Measurements from ENCODE around the gene CDC42.

Gene CDC42

DNA sequence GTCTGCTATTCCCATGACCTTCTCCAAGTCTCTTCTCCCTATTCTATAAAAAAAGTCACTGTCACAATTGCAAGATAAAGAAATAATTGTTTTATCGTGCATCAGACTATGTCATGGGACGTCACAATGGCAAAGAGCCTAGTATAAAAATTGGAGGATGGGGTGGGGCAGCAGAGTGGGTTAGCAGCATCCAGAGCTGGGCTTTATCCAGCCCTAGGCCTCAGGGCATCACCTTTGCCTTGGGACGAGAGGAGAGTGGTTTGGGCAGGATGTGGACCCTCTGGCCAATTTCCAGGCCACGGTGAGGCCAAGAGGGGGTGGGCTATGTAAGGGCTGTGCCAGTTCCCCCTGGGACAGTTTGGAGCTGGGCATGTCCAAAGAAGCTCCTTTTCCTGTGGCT is 64.7 kb downstream of the CDC42 start:
- TF ChIP-seq, protein P1, sequence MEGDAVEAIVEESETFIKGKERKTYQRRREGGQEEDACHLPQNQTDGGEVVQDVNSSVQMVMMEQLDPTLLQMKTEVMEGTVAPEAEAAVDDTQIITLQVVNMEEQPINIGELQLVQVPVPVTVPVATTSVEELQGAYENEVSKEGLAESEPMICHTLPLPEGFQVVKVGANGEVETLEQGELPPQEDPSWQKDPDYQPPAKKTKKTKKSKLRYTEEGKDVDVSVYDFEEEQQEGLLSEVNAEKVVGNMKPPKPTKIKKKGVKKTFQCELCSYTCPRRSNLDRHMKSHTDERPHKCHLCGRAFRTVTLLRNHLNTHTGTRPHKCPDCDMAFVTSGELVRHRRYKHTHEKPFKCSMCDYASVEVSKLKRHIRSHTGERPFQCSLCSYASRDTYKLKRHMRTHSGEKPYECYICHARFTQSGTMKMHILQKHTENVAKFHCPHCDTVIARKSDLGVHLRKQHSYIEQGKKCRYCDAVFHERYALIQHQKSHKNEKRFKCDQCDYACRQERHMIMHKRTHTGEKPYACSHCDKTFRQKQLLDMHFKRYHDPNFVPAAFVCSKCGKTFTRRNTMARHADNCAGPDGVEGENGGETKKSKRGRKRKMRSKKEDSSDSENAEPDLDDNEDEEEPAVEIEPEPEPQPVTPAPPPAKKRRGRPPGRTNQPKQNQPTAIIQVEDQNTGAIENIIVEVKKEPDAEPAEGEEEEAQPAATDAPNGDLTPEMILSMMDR (IDR thresholded peaks at IDR 0.05; ENCODE audit: extremely low read depth, insufficient read depth, missing control alignments): no peak
- no peak for DNase-seq (ENCODE audit: low spot score)
- in situ Hi-C loops (cut with MboI; ENCODE audit: low pct_unique_long_range_greater_than_20kb, low sequenced_read_pairs, unreplicated experiment): loop anchor here (25.0 kb wide), 1 partner anchor 295 kb away; no protein-coding TSS in a partner anchor

DNA sequence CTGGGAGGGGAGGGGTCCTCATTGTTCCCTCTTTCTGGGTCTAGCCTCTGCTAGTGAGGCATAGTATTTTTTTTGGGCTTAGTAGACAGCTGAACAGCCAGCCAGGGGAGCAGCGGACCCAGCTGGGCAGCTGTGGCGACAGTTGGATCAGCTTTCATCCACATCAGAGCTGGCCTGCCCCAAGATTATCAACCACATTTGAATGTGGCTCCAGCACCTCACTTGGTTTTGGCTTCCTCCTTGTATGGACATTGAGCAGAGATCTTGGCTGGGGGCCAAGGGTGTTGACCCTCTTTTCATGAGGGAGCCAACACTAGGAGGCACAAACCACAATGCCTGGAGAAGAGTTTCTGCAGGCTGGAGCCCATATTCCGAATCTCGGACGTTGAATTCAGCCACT is 65.3 kb downstream of the CDC42 start:
- no peak for DNase-seq (ENCODE audit: low spot score)
- in situ Hi-C loops (cut with MboI; ENCODE audit: low pct_unique_long_range_greater_than_20kb, low sequenced_read_pairs, unreplicated experiment): loop anchor here (25.0 kb wide), 1 partner anchor 294 kb away; no protein-coding TSS in a partner anchor

DNA sequence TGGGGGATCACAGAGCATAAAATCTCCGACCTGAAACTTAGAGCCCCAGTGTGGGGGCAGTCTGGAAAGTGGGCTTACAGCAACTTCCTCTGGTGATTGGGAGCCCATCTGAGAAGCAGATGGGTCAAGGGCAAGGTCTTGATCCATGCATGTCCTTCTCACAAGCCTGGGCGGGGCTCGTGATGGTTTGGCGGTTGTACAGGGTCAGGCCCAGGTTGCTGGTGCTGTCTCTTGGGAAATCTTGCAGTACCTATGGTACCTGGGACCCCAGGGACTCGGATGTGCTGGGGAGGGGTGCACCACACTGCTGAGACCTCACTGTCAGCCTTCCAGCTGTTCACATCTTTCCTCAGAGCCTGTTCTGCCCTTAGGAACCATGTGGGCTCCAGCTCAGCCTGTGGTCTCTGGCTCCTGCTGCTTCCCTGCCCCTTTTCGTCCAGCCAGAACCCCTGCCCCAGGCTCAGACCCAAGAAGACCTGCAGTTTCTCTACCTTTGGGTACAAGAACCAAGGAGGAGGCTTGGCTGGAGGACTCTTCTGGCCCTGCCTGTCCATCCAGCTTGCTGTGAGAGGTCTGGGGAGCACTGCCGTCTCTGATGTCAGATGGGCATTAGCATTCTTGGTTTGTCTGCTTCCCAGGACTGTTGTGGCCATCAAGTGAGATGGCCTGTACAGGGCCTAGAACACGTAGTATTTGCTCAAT is 65.9 kb downstream of the CDC42 start:
- TF ChIP-seq, protein P1 (IDR thresholded peaks at IDR 0.05; ENCODE audit: extremely low read depth, insufficient read depth, missing control alignments): no peak
- no peak for DNase-seq (ENCODE audit: low spot score)
- in situ Hi-C loops (cut with MboI; ENCODE audit: low pct_unique_long_range_greater_than_20kb, low sequenced_read_pairs, unreplicated experiment): loop anchor here (25.0 kb wide), 1 partner anchor 294 kb away; no protein-coding TSS in a partner anchor

More for the DNA sequence above, 65.3 kb downstream of the CDC42 start:
- TF ChIP-seq, protein P1 (IDR thresholded peaks at IDR 0.05; ENCODE audit: extremely low read depth, insufficient read depth, missing control alignments): no peak

DNA sequence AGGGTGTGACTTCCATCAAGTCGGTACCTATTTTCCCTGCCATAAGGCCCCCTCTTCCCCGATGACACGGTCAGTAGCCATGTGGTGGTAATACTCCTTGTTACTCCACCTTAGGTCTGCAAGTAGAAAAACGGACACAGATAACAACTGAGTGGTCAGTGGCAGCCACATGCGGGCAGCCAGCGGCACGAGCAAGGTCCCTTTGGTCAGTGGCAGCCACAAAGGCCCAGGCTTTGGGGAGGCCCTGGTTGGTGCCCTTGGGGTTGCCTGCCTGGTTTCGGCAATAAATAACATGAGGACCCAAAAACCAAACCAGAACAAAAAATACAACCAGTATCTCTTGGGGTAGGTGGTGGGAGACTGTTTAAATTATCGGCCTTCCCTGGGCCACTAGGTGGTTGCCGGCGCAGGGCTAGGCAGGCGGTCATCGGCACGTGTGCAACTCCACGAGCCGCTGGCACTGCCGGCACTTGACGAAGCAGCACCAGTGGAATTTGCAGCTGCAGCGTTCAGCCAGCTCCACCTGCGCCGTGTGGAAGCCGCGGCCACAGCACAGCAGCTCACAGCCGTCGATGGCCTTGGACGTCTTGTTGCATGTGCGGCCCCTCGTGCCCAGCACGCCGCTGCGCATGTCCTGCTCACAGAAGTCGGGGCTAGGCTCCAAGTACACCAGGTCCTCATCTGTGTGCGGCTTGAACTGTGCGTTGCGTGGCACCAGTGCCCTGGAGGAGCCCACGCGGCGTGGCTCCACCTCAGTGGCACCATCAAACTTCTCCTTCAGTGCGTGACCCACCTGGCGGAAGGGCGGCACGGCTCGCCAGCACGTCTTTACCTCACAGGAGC is 67.3 kb downstream of the CDC42 start:
- no peak for DNase-seq (ENCODE audit: low spot score)
- TF ChIP-seq, protein P1 (IDR thresholded peaks at IDR 0.05; ENCODE audit: extremely low read depth, insufficient read depth, missing control alignments): no peak
- in situ Hi-C loops (cut with MboI; ENCODE audit: low pct_unique_long_range_greater_than_20kb, low sequenced_read_pairs, unreplicated experiment): loop anchor here (25.0 kb wide), 1 partner anchor 292 kb away; no protein-coding TSS in a partner anchor

DNA sequence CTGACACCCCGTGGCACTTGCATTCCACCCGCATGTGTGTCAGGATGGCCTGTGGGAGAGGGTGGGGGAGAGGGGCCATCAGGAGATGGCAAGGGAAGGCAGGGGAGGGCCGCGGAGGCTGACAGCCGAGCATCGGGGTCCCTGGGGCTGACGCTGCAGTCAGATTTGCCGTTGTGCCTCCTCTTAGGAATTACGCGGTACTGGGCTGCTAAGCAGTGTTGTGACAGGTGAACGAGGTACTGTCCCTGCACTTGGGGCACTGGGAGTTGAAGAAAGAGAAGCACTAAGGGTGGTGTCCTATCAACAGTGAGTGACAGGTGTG is 67.9 kb downstream of the CDC42 start:
- in situ Hi-C loops (cut with MboI; ENCODE audit: low pct_unique_long_range_greater_than_20kb, low sequenced_read_pairs, unreplicated experiment): loop anchor here (25.0 kb wide), 1 partner anchor 292 kb away; no protein-coding TSS in a partner anchor
- TF ChIP-seq, protein P1 (IDR thresholded peaks at IDR 0.05; ENCODE audit: extremely low read depth, insufficient read depth, missing control alignments): no peak
- no peak for DNase-seq (ENCODE audit: low spot score)

DNA sequence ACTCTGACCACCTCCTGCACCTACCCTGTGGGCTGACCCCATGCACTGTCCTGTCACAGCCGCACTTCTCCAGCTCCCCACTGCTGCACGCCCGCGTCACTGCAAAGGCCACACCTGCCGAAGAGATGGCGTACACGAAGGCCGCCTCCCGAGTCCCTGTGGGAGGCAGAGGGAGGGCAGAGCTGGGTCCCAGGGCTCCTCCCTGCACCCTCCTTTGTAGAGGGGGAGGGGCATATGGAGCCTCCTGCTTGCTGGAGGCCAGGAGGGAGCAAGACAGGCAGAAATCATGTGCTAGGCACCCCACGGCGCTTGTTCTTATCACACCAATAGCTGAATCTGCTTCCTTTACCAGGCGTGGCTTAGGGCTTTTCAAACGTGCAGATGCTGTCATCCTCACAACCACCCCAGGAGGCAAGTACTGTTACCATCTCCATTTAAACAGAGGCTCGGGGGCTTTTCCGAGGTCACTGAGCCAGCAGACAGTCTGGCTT is 69.0 kb downstream of the CDC42 start:
- DNase-seq (ENCODE audit: low spot score): no peak
- in situ Hi-C loops (cut with MboI; ENCODE audit: low pct_unique_long_range_greater_than_20kb, low sequenced_read_pairs, unreplicated experiment): loop anchor here (25.0 kb wide), 1 partner anchor 291 kb away; no protein-coding TSS in a partner anchor
- TF ChIP-seq, protein P1 (IDR thresholded peaks at IDR 0.05; ENCODE audit: extremely low read depth, insufficient read depth, missing control alignments): no peak

Data from GM13977 (cell line).